GM13977 (cell line): ENCODE results near the gene EFHC1.

ENCODE experiments used
- DNase-seq: peaks from one replicate; pipeline ENCODE4 v3.0.0; 2012; ENCODE audit warnings: low spot score
- in situ Hi-C: fragments of 300-500 bp; cut with MboI; formaldehyde crosslinking; loops from one replicate; pipeline ENCODE4 v1.12.0; 2022; ENCODE audit warnings: low sequenced_read_pairs, low pct_unique_long_range_greater_than_20kb, mixed read lengths, inconsistent platforms; ENCODE audit not compliant: unreplicated experiment
- TF ChIP-seq, protein P1 (sequence below): IDR thresholded peaks from 2 replicates; pipeline ENCODE4 v1.5.1; 2012; ENCODE audit warnings: mild to moderate bottlenecking, control low read depth; ENCODE audit not compliant: insufficient read depth; ENCODE audit errors: extremely low read depth, missing control alignments

The EFHC1 gene

DNA sequence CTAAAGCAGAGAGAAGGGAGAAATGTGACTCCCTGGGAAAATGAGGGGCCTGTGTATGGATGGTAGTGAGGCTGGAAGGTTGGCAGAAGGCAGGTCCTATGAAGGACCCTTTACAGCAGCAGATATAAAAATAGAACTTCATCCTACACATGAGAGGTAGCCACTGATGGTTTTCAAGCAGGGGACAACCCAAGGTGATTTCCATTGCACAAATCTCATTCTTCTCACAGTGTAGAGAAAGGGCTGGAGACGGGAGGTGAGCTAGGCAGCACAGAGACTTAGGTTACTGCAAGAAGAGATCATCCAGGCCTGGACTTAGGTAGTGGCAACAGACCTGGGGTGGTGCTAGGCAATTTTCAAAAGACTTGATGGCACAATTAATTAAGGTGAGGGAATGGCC is 126.0 kb downstream of the EFHC1 start:
- DNase-seq: peak; percentile 43
- TF ChIP-seq, protein P1, sequence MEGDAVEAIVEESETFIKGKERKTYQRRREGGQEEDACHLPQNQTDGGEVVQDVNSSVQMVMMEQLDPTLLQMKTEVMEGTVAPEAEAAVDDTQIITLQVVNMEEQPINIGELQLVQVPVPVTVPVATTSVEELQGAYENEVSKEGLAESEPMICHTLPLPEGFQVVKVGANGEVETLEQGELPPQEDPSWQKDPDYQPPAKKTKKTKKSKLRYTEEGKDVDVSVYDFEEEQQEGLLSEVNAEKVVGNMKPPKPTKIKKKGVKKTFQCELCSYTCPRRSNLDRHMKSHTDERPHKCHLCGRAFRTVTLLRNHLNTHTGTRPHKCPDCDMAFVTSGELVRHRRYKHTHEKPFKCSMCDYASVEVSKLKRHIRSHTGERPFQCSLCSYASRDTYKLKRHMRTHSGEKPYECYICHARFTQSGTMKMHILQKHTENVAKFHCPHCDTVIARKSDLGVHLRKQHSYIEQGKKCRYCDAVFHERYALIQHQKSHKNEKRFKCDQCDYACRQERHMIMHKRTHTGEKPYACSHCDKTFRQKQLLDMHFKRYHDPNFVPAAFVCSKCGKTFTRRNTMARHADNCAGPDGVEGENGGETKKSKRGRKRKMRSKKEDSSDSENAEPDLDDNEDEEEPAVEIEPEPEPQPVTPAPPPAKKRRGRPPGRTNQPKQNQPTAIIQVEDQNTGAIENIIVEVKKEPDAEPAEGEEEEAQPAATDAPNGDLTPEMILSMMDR: no peak
- in situ Hi-C loops: no loop called here

DNA sequence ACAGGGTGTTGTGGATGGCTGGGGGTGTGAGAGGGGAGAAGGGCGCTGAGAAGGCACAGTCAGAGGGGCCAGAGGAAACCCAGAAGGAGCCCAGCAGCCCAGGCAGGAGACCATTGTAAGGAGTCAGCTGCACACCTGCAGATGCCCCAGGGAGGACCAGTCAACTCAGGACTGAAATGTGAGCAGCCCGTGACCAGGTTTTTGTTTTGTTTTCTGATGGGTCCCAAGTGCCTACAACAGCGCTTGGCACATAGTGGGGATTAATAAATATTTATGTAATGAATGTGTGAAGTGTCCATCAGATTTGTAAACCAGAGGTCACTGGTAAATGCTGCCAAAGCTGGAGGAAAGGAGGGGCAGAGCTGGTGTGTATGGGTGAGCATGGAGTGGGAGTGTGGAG is 126.5 kb downstream of the EFHC1 start:
- DNase-seq: peak; percentile 49
- in situ Hi-C loops: no loop called here
- TF ChIP-seq, protein P1: no peak

DNA sequence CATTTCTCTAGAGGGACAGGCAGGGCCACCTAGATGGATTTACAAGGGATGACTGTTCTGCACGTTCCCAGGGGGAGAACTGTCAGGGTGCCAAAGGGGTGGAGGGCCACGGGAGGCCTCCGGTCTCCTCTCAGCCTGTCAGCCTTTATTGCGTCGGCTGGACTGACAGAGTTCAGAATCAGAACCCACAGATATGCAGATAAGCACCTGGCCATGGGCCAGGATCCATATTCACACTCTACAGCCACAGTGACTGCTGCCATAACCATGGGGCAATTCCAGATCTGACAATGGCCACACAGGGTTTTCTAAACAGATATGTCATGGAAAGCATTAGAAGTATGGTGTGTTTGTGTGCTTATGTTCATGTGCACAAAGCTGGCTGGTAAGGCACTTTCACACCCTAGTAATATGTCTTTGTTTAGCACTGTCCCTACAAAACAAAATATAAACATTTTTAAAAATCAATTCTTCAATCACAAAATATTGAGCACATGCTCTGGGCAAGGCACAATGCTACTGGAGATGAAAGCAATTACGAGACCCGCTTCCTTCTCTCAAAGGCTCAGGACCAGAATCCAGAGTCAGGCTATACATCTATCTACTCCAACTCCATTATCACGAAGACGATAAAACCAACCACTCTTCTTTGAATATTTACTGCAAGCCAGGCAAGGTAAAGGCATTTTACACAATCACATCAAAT is 127.7 kb downstream of the EFHC1 start:
- in situ Hi-C loops: no loop called here
- DNase-seq: no peak
- TF ChIP-seq, protein P1: no peak

DNA sequence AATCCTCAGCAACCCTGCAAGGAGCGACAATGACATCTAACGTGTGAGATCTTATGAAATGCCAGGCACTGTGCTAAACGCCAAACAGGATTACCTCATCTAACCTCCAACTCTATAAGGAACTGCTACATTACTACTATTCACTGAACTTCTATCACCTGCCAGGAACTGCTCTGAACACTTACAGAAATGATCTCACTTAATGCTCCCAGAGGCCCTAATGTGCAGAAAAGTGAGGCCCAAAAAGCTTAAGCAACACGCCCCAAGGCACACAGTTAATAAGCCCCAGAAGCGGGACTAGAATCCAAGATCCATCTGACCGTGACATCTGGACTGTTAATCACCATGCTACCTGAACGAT is 128.2 kb downstream of the EFHC1 start:
- in situ Hi-C loops: no loop called here
- no peak for DNase-seq
- TF ChIP-seq, protein P1: no peak

DNA sequence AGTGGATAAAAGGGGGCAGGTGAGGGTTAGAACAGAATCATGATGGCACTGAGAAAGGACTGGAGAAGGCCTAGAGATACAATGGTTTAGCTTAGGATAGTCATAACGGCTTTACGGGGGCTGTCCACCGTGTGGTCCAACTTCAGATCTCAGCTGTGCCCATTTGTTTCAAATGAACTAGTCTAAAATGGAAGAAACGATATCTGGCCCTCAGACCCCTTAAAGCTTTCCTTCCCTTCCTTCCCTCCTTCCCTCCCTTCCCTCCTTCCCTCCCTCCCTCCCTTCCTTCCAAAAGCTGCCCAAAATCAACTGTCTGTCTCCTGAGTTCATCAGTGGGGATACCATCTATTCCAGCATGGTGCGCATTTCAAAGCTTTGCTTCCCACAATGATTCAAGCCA is 128.9 kb downstream of the EFHC1 start:
- TF ChIP-seq, protein P1: no peak
- DNase-seq: no peak
- in situ Hi-C loops: no loop called here

DNA sequence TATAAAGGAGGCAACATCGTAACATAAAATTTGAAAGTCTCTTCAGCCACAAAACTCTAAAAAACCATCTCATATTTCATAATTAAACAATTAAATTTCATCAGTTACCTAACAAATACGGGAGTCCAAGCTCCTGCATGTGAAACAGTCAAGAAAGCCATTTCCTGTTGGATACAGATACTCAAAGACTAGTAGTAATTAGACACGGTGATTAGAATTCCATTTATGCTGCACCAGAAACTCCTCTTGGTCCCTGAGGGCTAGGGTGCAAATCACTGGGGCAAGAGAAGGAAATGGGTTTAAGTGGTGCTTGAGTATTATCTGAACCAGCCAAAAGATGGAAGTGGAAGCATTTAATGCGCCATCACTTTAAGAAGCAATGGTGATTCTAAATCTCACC is 129.3 kb downstream of the EFHC1 start:
- TF ChIP-seq, protein P1: no peak
- in situ Hi-C loops: no loop called here
- no peak for DNase-seq

DNA sequence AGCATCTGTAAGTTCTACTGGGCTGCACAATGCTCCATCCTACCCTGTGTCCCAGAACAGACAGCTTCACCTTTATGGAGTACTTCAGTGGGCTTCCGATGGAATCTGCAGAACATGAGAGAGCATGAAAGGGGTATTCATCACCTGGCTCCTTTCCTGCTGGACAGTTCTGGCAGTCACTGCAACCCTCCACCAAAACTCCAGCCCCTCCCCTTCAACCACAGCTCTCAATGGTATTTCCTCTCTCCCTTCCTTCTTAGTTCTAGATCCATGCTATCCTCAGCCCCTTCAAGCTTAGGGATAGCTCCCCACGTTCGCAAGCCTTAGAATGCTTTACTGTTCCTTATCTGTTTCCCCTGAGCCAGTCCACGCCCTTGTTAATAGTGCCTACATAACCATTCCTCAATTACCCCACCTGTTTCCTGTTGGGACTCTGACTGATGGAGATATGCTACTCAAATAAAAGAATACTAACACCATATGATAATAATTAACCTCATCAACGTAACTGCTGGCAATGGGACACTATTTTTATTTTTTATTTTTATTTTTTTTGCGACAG is 130.0 kb downstream of the EFHC1 start:
- TF ChIP-seq, protein P1: no peak
- in situ Hi-C loops: no loop called here
- no peak for DNase-seq
